ENCODE data around the gene GPX6. TPM values are rescaled to one million over a fixed set of nuclear protein-coding genes. Genes with fewer than 3 reads are reported as not detected.

GPX6 gene
- total RNA-seq, 1 experiment from 2014 or later = not detected

- intact Hi-C loops (cut with micrococcal nuclease) = loop anchor here (5.0 kb wide), 1 partner anchor 84 kb away; no protein-coding TSS in a partner anchor
- ATAC-seq = no peak
- H3K9me3 ChIP-seq (ENCODE audit: control insufficient read depth in 1 of 2, insufficient read depth in 1 of 2, low read depth in 1 of 2, low read length in 2 of 2) = no peaks in the 10 kb centered on the region
- no peaks in the 10 kb centered on the region for H3K27me3 ChIP-seq (ENCODE audit: insufficient read depth, low read length)
- no peaks in the 10 kb centered on the region for H3K9me2 ChIP-seq (ENCODE audit: insufficient read depth)
- RAD21 ChIA-PET (ENCODE audit: low non-redundant PET in 1 of 2, low total read pairs in 2 of 2, uncharacterized antibody in 2 of 2, unreplicated experiment in 2 of 2) = no interaction called here
- H3K4me1 ChIP-seq (ENCODE audit: control insufficient read depth in 1 of 2, insufficient read depth in 2 of 2, low read length in 2 of 2) = no peaks in the 10 kb centered on the region; a peak in 1 of 4 replicates
- no peak overlapping the region for H3K4me3 ChIP-seq (replicated peaks in 1 of 2; ENCODE audit: low read depth in 1 of 2, low read length in 2 of 2)
- POLR2A ChIA-PET = no interaction called here
- H3K79me2 ChIP-seq (ENCODE audit: insufficient read depth, low read length) = no peaks in the 10 kb centered on the region
- H3K9ac ChIP-seq (ENCODE audit: low read length) = no peak overlapping the region
- no TSS peak for BruUV-seq (replicated peaks)
- H3K27ac ChIP-seq (ENCODE audit: low read depth, low read length) = no peak overlapping the region
- CTCF ChIA-PET = no interaction called here
- no peaks in the 10 kb centered on the region for H4K20me1 ChIP-seq (ENCODE audit: insufficient read depth)
- no peaks in the 10 kb centered on the region for H3K36me3 ChIP-seq (ENCODE audit: control insufficient read depth in 1 of 2, insufficient read depth in 2 of 2, low read length in 2 of 2)
- H2AFZ ChIP-seq (ENCODE audit: low read depth, low read length, poor library complexity, severe bottlenecking) = no peak overlapping the region
- no peak for TF ChIP-seq EGR1 (IDR thresholded peaks at IDR 0.05; ENCODE audit: low read depth)
- no peak for TF ChIP-seq RAD21 (IDR thresholded peaks at IDR 0.05; ENCODE audit: low read depth)
- TF ChIP-seq, protein P1, sequence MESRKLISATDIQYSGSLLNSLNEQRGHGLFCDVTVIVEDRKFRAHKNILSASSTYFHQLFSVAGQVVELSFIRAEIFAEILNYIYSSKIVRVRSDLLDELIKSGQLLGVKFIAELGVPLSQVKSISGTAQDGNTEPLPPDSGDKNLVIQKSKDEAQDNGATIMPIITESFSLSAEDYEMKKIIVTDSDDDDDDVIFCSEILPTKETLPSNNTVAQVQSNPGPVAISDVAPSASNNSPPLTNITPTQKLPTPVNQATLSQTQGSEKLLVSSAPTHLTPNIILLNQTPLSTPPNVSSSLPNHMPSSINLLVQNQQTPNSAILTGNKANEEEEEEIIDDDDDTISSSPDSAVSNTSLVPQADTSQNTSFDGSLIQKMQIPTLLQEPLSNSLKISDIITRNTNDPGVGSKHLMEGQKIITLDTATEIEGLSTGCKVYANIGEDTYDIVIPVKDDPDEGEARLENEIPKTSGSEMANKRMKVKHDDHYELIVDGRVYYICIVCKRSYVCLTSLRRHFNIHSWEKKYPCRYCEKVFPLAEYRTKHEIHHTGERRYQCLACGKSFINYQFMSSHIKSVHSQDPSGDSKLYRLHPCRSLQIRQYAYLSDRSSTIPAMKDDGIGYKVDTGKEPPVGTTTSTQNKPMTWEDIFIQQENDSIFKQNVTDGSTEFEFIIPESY (IDR thresholded peaks at IDR 0.05; ENCODE audit: extremely low read depth, insufficient replicate concordance, low read length) = no peak
- no peak for TF ChIP-seq EZH2 (IDR thresholded peaks at IDR 0.05)
- TF ChIP-seq YY1 (IDR thresholded peaks at IDR 0.05; ENCODE audit: extremely low read depth, insufficient replicate concordance, low read depth, low read length) = no peak
- no peak for TF ChIP-seq ZFX (IDR thresholded peaks at IDR 0.05)
- TF ChIP-seq SIN3A (IDR thresholded peaks at IDR 0.05; ENCODE audit: low read depth) = no peak
- TF ChIP-seq, protein P2, sequence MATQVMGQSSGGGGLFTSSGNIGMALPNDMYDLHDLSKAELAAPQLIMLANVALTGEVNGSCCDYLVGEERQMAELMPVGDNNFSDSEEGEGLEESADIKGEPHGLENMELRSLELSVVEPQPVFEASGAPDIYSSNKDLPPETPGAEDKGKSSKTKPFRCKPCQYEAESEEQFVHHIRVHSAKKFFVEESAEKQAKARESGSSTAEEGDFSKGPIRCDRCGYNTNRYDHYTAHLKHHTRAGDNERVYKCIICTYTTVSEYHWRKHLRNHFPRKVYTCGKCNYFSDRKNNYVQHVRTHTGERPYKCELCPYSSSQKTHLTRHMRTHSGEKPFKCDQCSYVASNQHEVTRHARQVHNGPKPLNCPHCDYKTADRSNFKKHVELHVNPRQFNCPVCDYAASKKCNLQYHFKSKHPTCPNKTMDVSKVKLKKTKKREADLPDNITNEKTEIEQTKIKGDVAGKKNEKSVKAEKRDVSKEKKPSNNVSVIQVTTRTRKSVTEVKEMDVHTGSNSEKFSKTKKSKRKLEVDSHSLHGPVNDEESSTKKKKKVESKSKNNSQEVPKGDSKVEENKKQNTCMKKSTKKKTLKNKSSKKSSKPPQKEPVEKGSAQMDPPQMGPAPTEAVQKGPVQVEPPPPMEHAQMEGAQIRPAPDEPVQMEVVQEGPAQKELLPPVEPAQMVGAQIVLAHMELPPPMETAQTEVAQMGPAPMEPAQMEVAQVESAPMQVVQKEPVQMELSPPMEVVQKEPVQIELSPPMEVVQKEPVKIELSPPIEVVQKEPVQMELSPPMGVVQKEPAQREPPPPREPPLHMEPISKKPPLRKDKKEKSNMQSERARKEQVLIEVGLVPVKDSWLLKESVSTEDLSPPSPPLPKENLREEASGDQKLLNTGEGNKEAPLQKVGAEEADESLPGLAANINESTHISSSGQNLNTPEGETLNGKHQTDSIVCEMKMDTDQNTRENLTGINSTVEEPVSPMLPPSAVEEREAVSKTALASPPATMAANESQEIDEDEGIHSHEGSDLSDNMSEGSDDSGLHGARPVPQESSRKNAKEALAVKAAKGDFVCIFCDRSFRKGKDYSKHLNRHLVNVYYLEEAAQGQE (IDR thresholded peaks at IDR 0.05; ENCODE audit: low read depth) = no peak
- no peak for TF ChIP-seq CBX3 (IDR thresholded peaks at IDR 0.05; ENCODE audit: low read depth)
- no peak for TF ChIP-seq FOSL1 (IDR thresholded peaks at IDR 0.05; ENCODE audit: low read depth)
- TF ChIP-seq MAX (IDR thresholded peaks at IDR 0.05) = no peak
- TF ChIP-seq SRF (IDR thresholded peaks at IDR 0.05; ENCODE audit: low read depth) = no peak
- TF ChIP-seq, protein P3, sequence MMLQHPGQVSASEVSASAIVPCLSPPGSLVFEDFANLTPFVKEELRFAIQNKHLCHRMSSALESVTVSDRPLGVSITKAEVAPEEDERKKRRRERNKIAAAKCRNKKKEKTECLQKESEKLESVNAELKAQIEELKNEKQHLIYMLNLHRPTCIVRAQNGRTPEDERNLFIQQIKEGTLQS (IDR thresholded peaks at IDR 0.05) = no peak
- no peak for TF ChIP-seq EZH2phosphoT487 (IDR thresholded peaks at IDR 0.05; ENCODE audit: borderline replicate concordance)
- TF ChIP-seq SP1 (IDR thresholded peaks at IDR 0.05; ENCODE audit: low read depth) = no peak
- TF ChIP-seq POLR2A (IDR thresholded peaks at IDR 0.05; ENCODE audit: borderline replicate concordance, extremely low read depth, insufficient read depth, insufficient read length) = no peak
- TF ChIP-seq ZNF274 (IDR thresholded peaks at IDR 0.05; ENCODE audit: low read depth, low read length) = no peak
- TF ChIP-seq ELF1 (IDR thresholded peaks at IDR 0.05; ENCODE audit: borderline replicate concordance, low read depth) = no peak
- no peak for DNase-seq (ENCODE audit: low read depth, low spot score)
- H3K4me2 ChIP-seq (ENCODE audit: low read length) = no peak overlapping the region
Observed at GRCh38 chr6:28497893-28498292, 17.7 kb downstream of the GPX6 start.

Measured in HCT116 (cell line).